IMR-90 (cell line): ENCODE measurements around the gene EPN3. TPM values are rescaled to one million over a fixed set of nuclear protein-coding genes. Genes with fewer than 3 reads are reported as not detected.

Experiments
- CTCF ChIP-seq: conservative IDR thresholded peaks from 2 replicates; pipeline ENCODE4 v1.5.1; 2012; ENCODE audit warnings: mild to moderate bottlenecking, low read depth, low read length, improper control_type of control experiment
- polyA plus RNA-seq, 3 experiments: library from polyadenylated mRNA; depleted of rRNA; stranded (reverse); fragments of >200 nt; gene quantifications; 2 replicates each; pipeline ENCODE4 v1.2.3, GENCODE V29; 2012; ENCODE audit warnings: low replicate concordance in 1 of 3
- total RNA-seq: library from RNA; depleted of rRNA; stranded (reverse); fragments of >200 nt; gene quantifications from 2 replicates; pipeline ENCODE4 v1.2.3, GENCODE V29; 2012

EPN3 gene
- total and polyA plus RNA-seq, 2 of the 4 experiments (the other 2 are of a cell fraction): 0.09 TPM; not detected in 1

DNA sequence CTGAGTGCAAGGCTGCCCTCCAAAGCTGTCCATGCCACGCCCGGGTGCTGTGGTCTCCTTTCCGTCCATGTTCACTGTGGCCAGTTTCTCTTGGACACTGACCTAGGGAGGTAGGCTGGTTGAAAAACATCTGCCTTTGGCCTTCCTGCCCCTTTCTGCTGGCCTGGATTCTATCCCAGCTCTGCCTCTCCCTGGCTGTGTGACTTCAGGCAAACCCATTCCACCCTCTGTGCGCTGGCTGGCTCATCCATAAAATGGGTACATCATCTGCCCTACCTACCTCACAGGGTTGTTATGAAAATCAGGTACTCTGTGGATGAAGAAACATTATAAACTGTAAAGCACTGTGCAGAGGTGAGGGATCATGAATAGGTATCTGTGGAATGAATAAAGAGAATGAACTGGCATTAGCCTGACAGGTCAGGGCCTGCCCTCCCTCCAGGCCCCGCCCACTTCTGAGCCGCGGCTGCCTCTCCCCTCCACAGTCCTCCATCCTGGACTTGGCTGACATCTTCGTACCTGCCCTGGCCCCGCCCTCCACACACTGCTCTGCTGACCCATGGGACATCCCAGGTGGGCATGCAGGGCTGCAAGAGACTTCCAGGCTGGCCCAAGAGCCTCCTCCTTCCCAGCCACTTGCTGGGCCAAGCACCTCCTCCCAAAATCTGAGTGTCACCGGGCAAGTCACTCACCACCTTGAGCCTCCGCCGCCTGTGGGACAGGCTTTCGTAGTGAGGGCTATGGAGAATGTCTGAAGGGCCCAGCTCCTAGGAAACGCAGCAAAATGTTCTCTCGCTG is 7.4 kb downstream of the EPN3 start (continued):
- TF ChIP-seq CTCF: no peak
